K562 treated with DMSO at 1 percent for 4 hours (cell line): ENCODE data around the gene NPSR1. TPM values are rescaled to one million over a fixed set of nuclear protein-coding genes. Genes with fewer than 3 reads are reported as not detected.

Source experiments
- total RNA-seq: library from RNA; unstranded; fragments of 300-600 nt; gene quantifications from 2 replicates; pipeline ENCODE4 v1.2.3, GENCODE V29; 2022; ENCODE audit not compliant: insufficient read depth

The NPSR1 gene
- total RNA-seq = not detected in 2 replicates

GRCh38 chr7:34657632-34658268, at the start of gene NPSR1:
TSS of gene NPSR1 (plus strand) at chr7:34658218. CDS start at chr7:34658413, 195 bp downstream.

